Ishikawa (cell line): ENCODE data around the gene ARHGEF28.

Experiments
- CEBPB ChIP-seq: IDR thresholded peaks from 2 replicates; pipeline ENCODE4 v1.6.1; 2012
- CREB1 ChIP-seq: IDR thresholded peaks from 2 replicates; pipeline ENCODE4 v1.6.1; 2012; ENCODE audit warnings: low read depth
- EGR1 ChIP-seq: IDR thresholded peaks from 2 replicates; pipeline ENCODE4 v1.6.1; 2012
- EP300 ChIP-seq: IDR thresholded peaks from 2 replicates; pipeline ENCODE4 v1.6.1; 2012; ENCODE audit warnings: borderline replicate concordance
- FOXM1 ChIP-seq: IDR thresholded peaks from 2 replicates; pipeline ENCODE4 v1.6.1; 2012; ENCODE audit warnings: low read depth, borderline replicate concordance
- NFIC ChIP-seq: IDR thresholded peaks from 2 replicates; pipeline ENCODE4 v1.6.1; 2012
- RAD21 ChIP-seq: IDR thresholded peaks from 2 replicates; pipeline ENCODE4 v1.6.1; 2012; ENCODE audit warnings: low read depth
- TAF1 ChIP-seq: IDR thresholded peaks from 2 replicates; pipeline ENCODE4 v1.6.1; 2012; ENCODE audit warnings: low read depth, mild to moderate bottlenecking
- TCF12 ChIP-seq: IDR thresholded peaks from 2 replicates; pipeline ENCODE4 v1.6.1; 2012; ENCODE audit warnings: low read depth
- TEAD4 ChIP-seq: IDR thresholded peaks from 2 replicates; pipeline ENCODE4 v1.6.1; 2012
- YY1 ChIP-seq: IDR thresholded peaks from 2 replicates; pipeline ENCODE4 v1.6.1; 2012; ENCODE audit warnings: low read depth
- ZBTB7A ChIP-seq: IDR thresholded peaks from 2 replicates; pipeline ENCODE4 v1.6.1; 2012; ENCODE audit warnings: low read depth
- TF ChIP-seq, protein P1 (sequence below): IDR thresholded peaks from 2 replicates; pipeline ENCODE4 v1.6.1; 2012
- TF ChIP-seq, protein P2 (sequence below): IDR thresholded peaks from 2 replicates; pipeline ENCODE4 v1.6.1; 2012
- TF ChIP-seq, protein P3 (sequence below): IDR thresholded peaks from 2 replicates; pipeline ENCODE4 v1.6.1; 2012; ENCODE audit warnings: low read depth, mild to moderate bottlenecking

The ARHGEF28 gene

DNA sequence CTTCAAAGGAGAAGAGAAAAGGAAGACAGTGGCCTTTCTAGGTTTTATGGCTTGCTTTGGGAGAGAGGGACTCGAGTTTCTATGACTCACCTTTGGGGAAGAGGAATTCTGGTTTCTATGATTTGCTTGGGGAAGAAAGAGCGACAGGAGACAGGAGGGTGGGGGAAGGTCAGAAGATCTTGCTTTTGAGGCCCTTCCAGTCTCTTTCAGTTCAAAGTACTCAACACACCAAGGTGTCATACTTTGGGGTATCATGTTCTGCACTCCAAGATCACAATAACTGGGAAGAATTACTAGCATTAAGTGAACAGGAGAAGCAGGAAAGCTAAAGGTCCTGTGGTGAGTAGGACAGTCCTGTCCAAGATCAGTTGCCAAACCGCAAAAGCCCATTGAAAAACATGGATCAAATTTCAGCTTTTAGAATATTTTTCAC is 324.5 kb downstream of the ARHGEF28 start:
- TF ChIP-seq CEBPB = no peak

- no peak for TF ChIP-seq TCF12
- TF ChIP-seq, protein P1, sequence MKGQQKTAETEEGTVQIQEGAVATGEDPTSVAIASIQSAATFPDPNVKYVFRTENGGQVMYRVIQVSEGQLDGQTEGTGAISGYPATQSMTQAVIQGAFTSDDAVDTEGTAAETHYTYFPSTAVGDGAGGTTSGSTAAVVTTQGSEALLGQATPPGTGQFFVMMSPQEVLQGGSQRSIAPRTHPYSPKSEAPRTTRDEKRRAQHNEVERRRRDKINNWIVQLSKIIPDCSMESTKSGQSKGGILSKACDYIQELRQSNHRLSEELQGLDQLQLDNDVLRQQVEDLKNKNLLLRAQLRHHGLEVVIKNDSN = no peak
- TF ChIP-seq, protein P2, sequence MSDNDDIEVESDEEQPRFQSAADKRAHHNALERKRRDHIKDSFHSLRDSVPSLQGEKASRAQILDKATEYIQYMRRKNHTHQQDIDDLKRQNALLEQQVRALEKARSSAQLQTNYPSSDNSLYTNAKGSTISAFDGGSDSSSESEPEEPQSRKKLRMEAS = no peak
- TF ChIP-seq NFIC = no peak
- TF ChIP-seq EGR1 = no peak
- TF ChIP-seq ZBTB7A = no peak
- TF ChIP-seq TEAD4 = no peak
- TF ChIP-seq, protein P3, sequence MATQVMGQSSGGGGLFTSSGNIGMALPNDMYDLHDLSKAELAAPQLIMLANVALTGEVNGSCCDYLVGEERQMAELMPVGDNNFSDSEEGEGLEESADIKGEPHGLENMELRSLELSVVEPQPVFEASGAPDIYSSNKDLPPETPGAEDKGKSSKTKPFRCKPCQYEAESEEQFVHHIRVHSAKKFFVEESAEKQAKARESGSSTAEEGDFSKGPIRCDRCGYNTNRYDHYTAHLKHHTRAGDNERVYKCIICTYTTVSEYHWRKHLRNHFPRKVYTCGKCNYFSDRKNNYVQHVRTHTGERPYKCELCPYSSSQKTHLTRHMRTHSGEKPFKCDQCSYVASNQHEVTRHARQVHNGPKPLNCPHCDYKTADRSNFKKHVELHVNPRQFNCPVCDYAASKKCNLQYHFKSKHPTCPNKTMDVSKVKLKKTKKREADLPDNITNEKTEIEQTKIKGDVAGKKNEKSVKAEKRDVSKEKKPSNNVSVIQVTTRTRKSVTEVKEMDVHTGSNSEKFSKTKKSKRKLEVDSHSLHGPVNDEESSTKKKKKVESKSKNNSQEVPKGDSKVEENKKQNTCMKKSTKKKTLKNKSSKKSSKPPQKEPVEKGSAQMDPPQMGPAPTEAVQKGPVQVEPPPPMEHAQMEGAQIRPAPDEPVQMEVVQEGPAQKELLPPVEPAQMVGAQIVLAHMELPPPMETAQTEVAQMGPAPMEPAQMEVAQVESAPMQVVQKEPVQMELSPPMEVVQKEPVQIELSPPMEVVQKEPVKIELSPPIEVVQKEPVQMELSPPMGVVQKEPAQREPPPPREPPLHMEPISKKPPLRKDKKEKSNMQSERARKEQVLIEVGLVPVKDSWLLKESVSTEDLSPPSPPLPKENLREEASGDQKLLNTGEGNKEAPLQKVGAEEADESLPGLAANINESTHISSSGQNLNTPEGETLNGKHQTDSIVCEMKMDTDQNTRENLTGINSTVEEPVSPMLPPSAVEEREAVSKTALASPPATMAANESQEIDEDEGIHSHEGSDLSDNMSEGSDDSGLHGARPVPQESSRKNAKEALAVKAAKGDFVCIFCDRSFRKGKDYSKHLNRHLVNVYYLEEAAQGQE = no peak
- TF ChIP-seq YY1 = no peak
- no peak for TF ChIP-seq TAF1
- no peak for TF ChIP-seq EP300
- TF ChIP-seq FOXM1 = no peak
- no peak for TF ChIP-seq CREB1
- TF ChIP-seq RAD21 = no peak
- TF ChIP-seq CEBPB = no peak
Observed at GRCh38 chr5:73950912-73951430, 325.0 kb downstream of the ARHGEF28 start.

DNA sequence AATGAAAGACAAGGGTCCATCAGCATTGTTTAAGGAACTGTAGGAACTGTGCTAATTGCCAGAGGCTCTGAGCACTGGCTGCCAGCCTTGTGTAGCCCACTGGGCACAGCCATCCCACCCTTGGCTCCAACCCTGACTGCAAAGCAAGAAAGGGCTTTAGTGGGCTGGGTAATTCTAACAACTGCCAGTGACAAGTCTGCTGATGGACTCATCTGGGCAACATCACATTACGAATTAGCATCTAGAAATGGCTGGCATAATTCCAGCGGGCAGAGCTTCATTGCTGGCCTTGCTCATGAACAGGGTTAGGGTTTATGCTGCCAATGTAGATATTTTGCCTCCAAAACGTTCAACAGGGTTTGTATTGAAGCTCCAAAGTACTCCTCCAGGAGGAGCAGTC is 326.9 kb downstream of the ARHGEF28 start:
- no peak for TF ChIP-seq TEAD4
- no peak for TF ChIP-seq CREB1
- TF ChIP-seq RAD21 = no peak
- no peak for TF ChIP-seq NFIC
- no peak for TF ChIP-seq FOXM1
- TF ChIP-seq, protein P3 = no peak
- TF ChIP-seq CEBPB = no peak
- TF ChIP-seq YY1 = no peak
- TF ChIP-seq, protein P1 = no peak
- no peak for TF ChIP-seq TCF12
- TF ChIP-seq, protein P2 = no peak
- TF ChIP-seq ZBTB7A = no peak
- no peak for TF ChIP-seq EP300
- TF ChIP-seq TAF1 = no peak
- TF ChIP-seq EGR1 = no peak

DNA sequence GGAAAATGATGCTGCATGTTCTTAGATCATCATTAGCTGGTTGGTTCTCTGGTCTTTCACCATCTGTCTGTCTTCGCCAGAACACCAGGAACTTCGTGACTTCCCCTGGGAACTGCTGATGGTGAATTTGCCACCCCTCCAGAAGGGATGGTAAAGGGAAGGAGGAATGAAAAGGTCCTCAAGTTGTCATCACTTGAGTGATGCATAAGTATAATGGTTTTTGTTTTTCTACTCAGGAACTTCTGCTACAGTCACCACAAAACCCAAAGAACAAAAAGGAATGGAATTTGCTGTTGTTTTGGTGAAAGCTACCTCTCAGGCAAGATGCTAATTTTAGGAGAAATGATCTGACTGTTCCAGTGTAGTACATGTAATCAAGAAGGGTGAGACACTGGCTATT is 328.4 kb downstream of the ARHGEF28 start:
- TF ChIP-seq FOXM1 = no peak
- no peak for TF ChIP-seq CREB1
- no peak for TF ChIP-seq NFIC
- TF ChIP-seq, protein P2 = no peak
- no peak for TF ChIP-seq CEBPB
- TF ChIP-seq YY1 = no peak
- TF ChIP-seq RAD21 = no peak
- TF ChIP-seq, protein P3 = no peak
- TF ChIP-seq, protein P1 = no peak
- TF ChIP-seq TEAD4 = no peak
- no peak for TF ChIP-seq ZBTB7A
- no peak for TF ChIP-seq TCF12
- no peak for TF ChIP-seq TAF1
